GM19238 (cell line): Measurements from ENCODE around the gene MEIOSIN.

ENCODE experiments used
- DNase-seq: peaks from one replicate; pipeline ENCODE4 v3.0.0; 2011; ENCODE audit warnings: low spot score; ENCODE audit not compliant: insufficient read length

The MEIOSIN gene

DNA sequence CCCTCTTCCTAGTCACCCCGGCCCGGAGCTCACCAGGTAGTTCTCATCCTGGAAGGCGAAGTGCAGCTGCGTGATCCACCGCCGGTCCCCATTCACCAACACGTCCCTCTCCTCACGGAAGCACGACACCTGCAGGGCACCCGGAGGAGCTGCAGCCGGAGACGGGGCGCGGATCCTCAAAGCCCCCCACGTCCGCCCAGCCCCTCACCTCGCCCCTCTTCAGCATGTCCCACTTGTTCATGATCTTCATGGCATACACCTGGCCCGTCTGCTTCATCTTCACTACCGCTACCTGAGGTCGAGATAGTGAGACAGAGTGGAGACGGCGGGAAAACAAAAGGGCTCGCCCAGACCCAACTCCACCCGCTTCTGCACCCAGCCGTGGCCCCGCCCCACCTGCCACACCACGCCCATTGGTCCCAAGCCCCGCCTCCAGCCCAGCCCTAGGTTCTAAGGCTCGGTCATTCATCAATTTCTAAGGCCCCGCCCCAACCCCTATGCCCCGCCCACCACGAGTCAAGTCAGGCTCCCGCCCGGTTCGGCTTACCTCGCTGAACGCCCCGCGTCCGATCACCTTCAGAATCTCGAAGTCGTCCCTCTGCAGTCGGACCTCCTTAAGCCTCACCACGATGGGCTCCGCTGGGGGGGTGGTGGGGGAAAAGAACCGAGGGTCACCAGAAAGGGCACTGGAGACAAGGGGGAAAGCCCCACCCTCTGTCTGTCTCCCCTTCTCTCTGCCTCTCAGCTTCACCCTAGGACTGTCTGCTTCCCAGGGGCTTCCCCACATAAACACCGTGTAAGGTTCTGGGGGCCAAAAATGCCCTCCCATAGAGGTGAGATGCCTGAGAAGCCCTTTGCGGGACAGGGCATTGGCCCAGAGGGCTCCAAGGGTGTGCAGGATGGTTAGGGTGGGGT, 46.2 kb downstream of the MEIOSIN start:
- DNase-seq, result peak; percentile 92

- no peak for DNase-seq
These were observed 46.9 kb downstream of the MEIOSIN start for GRCh38 chr19:45780146-45780447.

- DNase-seq, result no peak
These were observed 47.4 kb downstream of the MEIOSIN start for GRCh38 chr19:45780448-45781213.

GRCh38 chr19:45781214-45782161, 48.2 kb downstream of the MEIOSIN start:
- no peak for DNase-seq

DNA sequence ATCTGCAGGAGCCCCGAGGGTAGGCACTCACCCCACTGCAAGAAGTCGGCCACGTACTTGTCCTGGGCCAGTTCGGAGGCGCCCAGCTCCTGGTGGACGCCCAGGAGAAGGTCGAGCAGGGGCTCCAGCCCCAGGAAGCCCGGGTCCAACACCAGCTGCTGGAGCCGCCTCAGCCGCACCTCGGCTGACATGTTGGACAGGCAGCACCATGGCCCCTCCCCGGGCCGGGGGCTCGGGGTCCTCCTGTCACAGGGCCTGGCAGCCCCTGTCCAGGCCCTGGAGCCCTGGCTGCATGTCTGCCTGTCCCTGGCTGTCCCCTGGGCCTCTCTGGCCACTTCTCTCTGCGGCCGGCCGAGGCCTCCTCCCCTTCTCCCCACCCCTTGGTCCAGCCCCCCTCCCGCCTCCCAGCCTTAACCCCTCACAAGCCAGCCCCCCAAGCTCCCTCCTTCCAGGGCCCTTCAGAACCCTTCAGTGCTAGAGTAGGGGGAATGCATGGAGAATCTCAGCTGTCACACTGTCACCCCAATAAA, 49.0 kb downstream of the MEIOSIN start, which contains the start of gene DMPK:
TSS of gene DMPK (minus strand) at position 329 of the 530 bp plus-strand sequence. CDS start at position 191, 138 bp downstream.
- no peak for DNase-seq

DNA sequence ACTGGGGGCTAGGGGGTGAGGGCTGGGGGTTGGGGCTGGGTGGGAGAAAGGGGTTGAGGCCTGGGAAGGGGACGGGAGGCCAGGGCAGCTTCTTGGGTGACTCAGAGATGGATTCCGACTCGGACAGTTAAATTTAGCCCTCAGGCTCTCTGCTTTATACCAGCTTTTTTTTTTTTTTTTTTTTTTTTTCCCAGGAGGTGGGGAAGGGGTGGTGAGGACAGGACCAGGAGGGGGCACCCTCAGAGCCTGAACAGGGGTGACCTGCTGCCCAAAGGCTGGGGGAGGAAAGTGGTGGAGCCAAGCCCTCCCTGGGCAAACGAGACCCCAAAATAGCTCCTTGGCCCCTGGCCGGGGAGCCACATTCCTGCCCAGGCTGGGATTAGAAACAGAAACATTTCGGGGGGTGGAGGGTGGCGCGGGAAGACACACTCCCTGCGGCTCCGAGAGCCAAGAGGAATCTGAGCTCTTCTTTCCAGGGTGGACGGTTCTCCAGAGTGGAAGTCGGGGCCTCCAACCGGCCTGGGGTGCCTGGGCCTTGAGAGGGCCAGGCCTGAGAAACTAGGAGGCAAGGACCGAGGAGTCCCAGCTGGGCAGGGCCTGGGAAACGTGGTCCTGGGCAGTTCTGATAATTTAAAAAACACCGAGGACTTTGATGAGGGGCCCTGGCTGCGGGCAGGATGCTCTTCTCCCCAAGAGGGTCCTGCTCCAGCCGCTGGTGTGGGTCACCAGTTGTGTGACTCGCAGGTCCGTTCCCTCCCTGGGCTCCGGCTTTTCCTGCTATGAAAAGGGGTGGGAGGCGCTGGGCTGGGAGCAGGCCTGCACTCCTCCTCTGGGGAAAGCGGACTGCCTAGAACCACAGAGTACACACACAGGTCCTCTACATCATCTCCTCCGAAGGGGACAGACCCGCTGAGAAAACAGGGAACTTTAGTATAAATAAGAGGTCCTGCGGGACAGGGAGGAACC, 49.9 kb downstream of the MEIOSIN start:
- DNase-seq, result no peak

GRCh38 chr19:45784096-45784495, 50.9 kb downstream of the MEIOSIN start:
- DNase-seq, result no peak

GRCh38 chr19:45785097-45785496, 51.9 kb downstream of the MEIOSIN start:
- no peak for DNase-seq

DNA sequence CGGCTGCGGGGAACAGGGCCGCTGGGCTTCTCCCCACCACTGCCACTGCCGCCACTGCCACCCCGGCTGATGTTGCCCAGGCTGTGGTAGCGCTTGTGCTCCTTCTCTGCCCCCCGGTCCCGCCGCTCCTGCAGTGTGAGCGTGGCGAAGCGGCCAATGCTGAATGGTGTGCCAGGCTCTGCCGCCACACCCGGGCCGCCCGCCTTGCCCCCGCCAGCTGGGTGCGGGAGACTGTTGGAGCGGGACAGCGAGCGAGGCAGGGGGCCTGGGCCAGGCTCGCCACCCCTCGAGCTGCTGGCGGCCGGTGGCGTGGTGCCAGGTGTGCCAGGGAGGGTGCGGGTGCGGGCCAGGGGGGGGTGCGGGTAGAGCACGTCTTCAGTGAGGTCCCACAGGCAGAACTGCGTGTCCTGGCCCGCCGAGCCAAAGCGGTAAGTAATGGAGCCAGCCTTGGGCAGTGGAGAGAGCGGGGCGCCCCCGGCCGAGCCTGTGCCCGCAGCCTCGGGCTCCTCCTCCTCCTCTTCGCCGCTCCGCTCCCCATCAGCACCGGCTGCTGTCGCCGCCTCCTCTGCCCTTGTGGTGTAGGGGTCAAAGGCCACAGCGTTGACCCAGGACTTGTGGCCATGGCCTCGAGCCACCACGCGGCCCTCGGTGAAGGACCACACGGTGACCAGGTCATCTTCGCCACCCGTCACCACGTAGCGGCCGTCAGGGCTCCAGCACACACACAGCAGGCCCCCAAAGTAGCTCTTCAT, 52.7 kb downstream of the MEIOSIN start:
- DNase-seq, result no peak

DNA sequence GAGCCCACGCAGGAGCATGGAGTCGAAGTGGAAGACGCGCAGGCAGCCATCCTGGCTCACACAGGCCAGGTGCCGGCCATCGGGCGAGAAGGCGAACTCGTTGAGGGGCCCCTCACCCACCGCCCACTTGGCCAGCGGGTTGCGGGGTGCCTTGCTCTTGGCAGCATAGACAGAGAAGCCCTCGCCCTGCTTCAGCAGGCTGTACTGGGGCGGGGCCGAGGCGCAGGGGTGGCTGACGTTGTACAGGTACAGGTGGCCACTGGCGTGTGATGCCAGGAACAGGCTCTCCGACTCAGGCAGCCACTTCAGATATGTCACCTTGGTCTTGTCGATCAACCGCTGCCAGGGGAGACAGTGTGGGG, 53.3 kb downstream of the MEIOSIN start:
- no peak for DNase-seq

DNA sequence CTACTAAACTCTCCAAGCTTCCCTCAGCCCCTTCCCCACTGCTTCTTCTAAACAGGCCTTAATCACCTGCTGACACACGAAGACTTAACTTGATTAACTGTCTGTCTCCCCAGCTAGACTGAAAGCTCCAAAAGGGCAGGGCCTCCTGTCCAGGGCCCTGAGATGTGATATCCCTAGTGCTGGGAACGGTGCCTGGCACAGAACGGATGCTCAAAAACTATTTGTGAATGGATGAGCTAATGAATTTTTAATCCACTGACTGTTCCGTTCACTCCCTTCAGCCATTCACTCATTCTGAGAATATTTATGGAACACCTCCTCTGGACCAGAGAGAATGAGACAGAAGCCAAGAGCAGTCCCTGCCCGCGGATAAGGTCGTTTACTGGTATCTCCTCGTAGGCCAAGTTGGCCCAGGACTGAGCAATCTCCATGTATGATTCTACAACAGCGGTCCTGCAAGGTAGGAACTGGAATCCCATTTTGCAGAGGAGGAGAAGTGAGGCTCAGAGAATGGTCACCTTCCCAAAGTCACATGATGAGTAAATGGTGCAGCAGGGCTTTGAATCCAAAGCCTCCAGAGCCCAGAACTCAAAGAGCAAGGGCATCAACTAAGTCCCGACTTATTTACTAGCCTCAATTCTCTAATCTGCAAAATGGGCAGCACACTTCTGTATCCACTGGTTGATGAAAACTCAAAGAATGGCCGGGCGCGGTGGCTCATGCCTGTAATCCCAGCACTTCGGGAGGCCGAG, 56.0 kb downstream of the MEIOSIN start:
- no peak for DNase-seq

DNA sequence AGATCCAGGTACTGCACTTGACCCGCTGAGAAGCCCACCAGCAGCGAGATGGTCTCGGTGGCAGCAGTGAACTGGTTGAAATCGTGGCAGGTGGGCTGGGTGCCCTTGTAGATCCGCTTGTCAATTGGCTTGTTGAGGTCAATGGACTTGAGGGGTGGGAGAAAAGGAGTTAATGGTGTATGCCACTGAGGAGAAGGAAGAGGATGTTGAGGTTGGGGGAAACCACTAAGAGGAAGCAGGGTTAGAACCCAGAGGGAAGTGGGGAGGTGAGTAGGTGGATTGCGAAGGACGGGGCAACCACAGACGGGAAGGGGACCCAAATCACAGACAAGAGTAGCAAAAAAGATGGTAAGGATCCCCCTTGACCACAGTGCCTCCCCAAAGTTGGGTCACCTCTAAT, 57.7 kb downstream of the MEIOSIN start:
- no peak for DNase-seq

GRCh38 chr19:45791744-45792469, 58.7 kb downstream of the MEIOSIN start:
- DNase-seq, result no peak

DNA sequence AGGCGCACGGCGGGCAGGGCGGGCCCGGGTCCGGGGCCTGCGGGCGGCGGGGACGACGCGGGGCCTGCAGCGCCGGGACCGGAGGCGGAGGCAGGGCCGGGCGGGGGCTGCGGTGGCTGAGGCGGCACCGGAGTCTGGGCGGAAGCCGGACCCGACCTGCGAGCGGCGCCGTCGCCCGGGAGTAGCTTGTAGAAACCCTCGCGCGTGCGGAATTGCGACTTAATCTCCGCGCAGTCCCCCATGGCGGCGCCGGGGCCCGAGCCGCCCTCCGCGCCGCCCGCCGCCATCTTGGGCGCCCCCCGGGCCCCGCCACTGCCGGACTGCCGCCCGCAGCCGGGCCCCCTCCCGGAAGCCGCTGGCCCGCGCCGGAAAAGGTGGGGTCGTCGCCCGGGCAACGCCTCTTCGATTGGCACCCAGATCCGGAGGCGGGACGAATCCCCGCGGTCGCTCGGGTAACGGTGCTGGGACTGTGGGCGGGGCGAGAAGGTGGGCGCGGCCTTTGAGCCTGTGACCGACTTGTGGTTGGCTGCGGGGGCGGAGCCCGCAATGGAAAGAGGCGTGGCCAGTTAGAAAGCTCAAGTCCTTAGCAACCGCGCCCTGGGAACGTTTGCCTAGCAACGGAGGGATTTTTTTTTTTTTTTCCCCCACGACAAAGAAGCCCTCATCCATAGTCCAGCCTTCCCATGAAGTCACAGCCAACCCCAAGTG, 59.4 kb downstream of the MEIOSIN start, which contains the start of gene DMWD:
TSS of gene DMWD (minus strand) at position 376 of the 708 bp plus-strand sequence. CDS start at position 287, 89 bp downstream.
- DNase-seq, result peak; percentile 96

- DNase-seq, result no peak
These were observed 59.9 kb downstream of the MEIOSIN start for GRCh38 chr19:45793178-45793564.

GRCh38 chr19:45793876-45794275, 60.6 kb downstream of the MEIOSIN start:
- DNase-seq, result no peak

GRCh38 chr19:45794627-45795026, 61.4 kb downstream of the MEIOSIN start:
- no peak for DNase-seq
